ENCODE results near the gene TNRC6A.
"Not testable (repeated sequence)": the region's sequence is repeated elsewhere in the genome, so short reads cannot be mapped to it uniquely, and the experiment has no call there.

The TNRC6A gene

GRCh38 chr16:24848065-24848464 is 118.6 kb downstream of the TNRC6A start:
- no peak for DNase-seq

GRCh38 chr16:24849641-24850040 is 120.2 kb downstream of the TNRC6A start:
- DNase-seq, result no peak

GRCh38 chr16:24850289-24850938 is 121.0 kb downstream of the TNRC6A start:
- no peak for DNase-seq

GRCh38 chr16:24851700-24852099 is 122.2 kb downstream of the TNRC6A start:
- no peak for DNase-seq

- DNase-seq, result no peak
These were observed 122.8 kb downstream of the TNRC6A start for GRCh38 chr16:24852281-24852721.

- no peak for DNase-seq
These were observed 123.8 kb downstream of the TNRC6A start for GRCh38 chr16:24853169-24853824.

- DNase-seq, result peak in 1 of 2 experiments; percentile 47
These were observed 124.4 kb downstream of the TNRC6A start for GRCh38 chr16:24853830-24854229.

- DNase-seq, result no peak
These were observed 125.2 kb downstream of the TNRC6A start for GRCh38 chr16:24854607-24855171.

- DNase-seq, result no peak
These were observed 126.2 kb downstream of the TNRC6A start for GRCh38 chr16:24855678-24856077.

- DNase-seq, result not testable (repeated sequence)
These were observed 127.4 kb downstream of the TNRC6A start for GRCh38 chr16:24856871-24857270.

GRCh38 chr16:24858219-24859041 is 129.0 kb downstream of the TNRC6A start:
- DNase-seq, result no peak

- DNase-seq, result no peak
These were observed 132.0 kb downstream of the TNRC6A start for GRCh38 chr16:24861461-24861860.

GRCh38 chr16:24863582-24864437 is 134.4 kb downstream of the TNRC6A start:
- DNase-seq, result no peak

GRCh38 chr16:24869033-24869432 is 139.6 kb downstream of the TNRC6A start:
- no peak for DNase-seq

GRCh38 chr16:24871891-24872290 is 142.4 kb downstream of the TNRC6A start:
- no peak for DNase-seq

- no peak for DNase-seq
These were observed 143.6 kb downstream of the TNRC6A start for GRCh38 chr16:24873028-24873427.

- no peak for DNase-seq
These were observed 146.0 kb downstream of the TNRC6A start for GRCh38 chr16:24875466-24875865.

Measured in NCI-H526 (cell line).